HepG2 (cell line): Measurements from ENCODE around the gene GPATCH4. TPM values are rescaled to one million over a fixed set of nuclear protein-coding genes. Genes with fewer than 3 reads are reported as not detected.

ENCODE experiments used
- AFF4 ChIP-seq: sonication (generic); formaldehyde crosslinking; IDR thresholded peaks from 2 replicates; pipeline ENCODE4 v1.4.0; 2020; ENCODE audit warnings: missing genetic modification reagents
- CENPT ChIP-seq: sonication (generic); formaldehyde crosslinking; IDR thresholded peaks from 2 replicates; pipeline ENCODE4 v1.8.0; 2022; ENCODE audit warnings: low read depth, mild to moderate bottlenecking, moderate library complexity, missing genetic modification reagents
- ERF ChIP-seq: IDR thresholded peaks from 2 replicates; pipeline ENCODE4 v1.6.1; 2018; ENCODE audit warnings: missing biosample characterization, missing genetic modification reagents
- GPBP1L1 ChIP-seq: sonication (generic); formaldehyde crosslinking; IDR thresholded peaks from 2 replicates; pipeline ENCODE4 v1.5.0; 2020; ENCODE audit warnings: mild to moderate bottlenecking, missing genetic modification reagents
- HES4 ChIP-seq: sonication (generic); formaldehyde crosslinking; IDR thresholded peaks from 2 replicates; pipeline ENCODE4 v1.9.0; 2021; ENCODE audit warnings: mild to moderate bottlenecking, missing genetic modification reagents, borderline replicate concordance
- KDM1A ChIP-seq: IDR thresholded peaks from 2 replicates; pipeline ENCODE4 v1.6.1; 2016; ENCODE audit warnings: missing compliant biosample characterization
- KMT2A ChIP-seq: sonication (generic); formaldehyde crosslinking; IDR thresholded peaks from 2 replicates; pipeline ENCODE4 v1.4.0; 2020; ENCODE audit warnings: missing genetic modification reagents
- MAFG ChIP-seq: sonication (generic); formaldehyde crosslinking; IDR thresholded peaks from 2 replicates; pipeline ENCODE4 v1.5.1; 2020; ENCODE audit warnings: mild to moderate bottlenecking, missing genetic modification reagents
- NR3C1 ChIP-seq: sonication (generic); formaldehyde crosslinking; IDR thresholded peaks from 2 replicates; pipeline ENCODE4 v1.4.0; 2020; ENCODE audit warnings: missing genetic modification reagents
- PAF1 ChIP-seq: IDR thresholded peaks from 2 replicates; pipeline ENCODE4 v1.6.1; 2016; ENCODE audit warnings: missing genetic modification reagents, missing compliant biosample characterization
- SMC3 ChIP-seq: IDR thresholded peaks from 2 replicates; pipeline ENCODE4 v1.6.1; 2011; ENCODE audit warnings: low read length, improper control_type of control experiment
- SP1 ChIP-seq, 2 experiments: fragments of 450-650 bp in 1 of 2; sonication (generic) in 1 of 2; formaldehyde crosslinking in 1 of 2; IDR thresholded peaks; 2 replicates each; pipeline versions ENCODE4 v1.4.0 to v1.6.1; 2016 to 2020; ENCODE audit warnings: missing genetic modification reagents in 1 of 2
- YEATS4 ChIP-seq: sonication (generic); formaldehyde crosslinking; IDR thresholded peaks from 2 replicates; pipeline ENCODE4 v1.4.0; 2020; ENCODE audit warnings: missing genetic modification reagents, borderline replicate concordance
- ZBTB40 ChIP-seq, 2 experiments: fragments of 450-650 bp in 1 of 2; sonication (generic) in 1 of 2; formaldehyde crosslinking in 1 of 2; IDR thresholded peaks; 2 replicates each; pipeline versions ENCODE4 v1.6.1 to v1.8.0; 2016 to 2022; ENCODE audit warnings: antibody characterized with exemption in 1 of 2, mild to moderate bottlenecking in 1 of 2, missing genetic modification reagents in 1 of 2
- ZNF780A ChIP-seq: sonication (generic); formaldehyde crosslinking; IDR thresholded peaks from 2 replicates; pipeline ENCODE4 v1.8.0; 2022; ENCODE audit warnings: mild to moderate bottlenecking, missing genetic modification reagents, moderate library complexity
- polyA plus RNA-seq, 8 experiments: library from polyadenylated mRNA; depleted of rRNA in 3 of 8; stranded (reverse) in 7 of 8; unstranded in 1 of 8; fragments of >200 nt; fragmentation: Illumina TruSeq in 4 of 8; extraction: Trizol in 4 of 8; gene quantifications; 2 replicates each; pipeline versions ENCODE4 v1.2.1 to v1.2.3, GENCODE V29; 2011 to 2016; ENCODE audit warnings: low read depth in 4 of 8, missing spikeins in 1 of 8, mixed read lengths in 1 of 8; ENCODE audit not compliant: insufficient read depth in 1 of 8
- total RNA-seq, 5 experiments: library from RNA; depleted of rRNA; stranded (reverse); fragments of >200 nt; fragmentation: Illumina TruSeq; extraction: Trizol; gene quantifications; 2 replicates each; pipeline ENCODE4 v1.2.3, GENCODE V29; 2016; ENCODE audit warnings: low read depth in 1 of 5

GPATCH4 gene
- total and polyA plus RNA-seq, 2 of the 13 experiments (the other 11 are each of a cell fraction or from before 2014, with no cell fraction given), result 19.2 to 37.9 TPM

- TF ChIP-seq GPBP1L1 (CRISPR knock-in tag) (no peak), SMC3 (no peak), YEATS4 (CRISPR knock-in tag) (no peak; the same call in 1 of the 2 replicates), PAF1 (no peak), SP1 (IDR thresholded peaks at IDR 0.05) (no peak), SP1 (CRISPR knock-in tag; IDR thresholded peaks at IDR 0.05) (peak; percentile 24; the same call in 1 of the 2 replicates), ZBTB40 (IDR thresholded peaks at IDR 0.05) (peak; percentile 23; the same call in 1 of the 2 replicates), ZBTB40 (CRISPR knock-in tag; IDR thresholded peaks at IDR 0.05) (peak; percentile 36; the same call in 1 of the 2 replicates), ERF (CRISPR knock-in tag) (peak; percentile 70), MAFG (CRISPR knock-in tag) (no peak), CENPT (CRISPR knock-in tag) (0 out of 2 replicates have a peak, but pooled peaks have one; percentile 78), NR3C1 (CRISPR knock-in tag) (no peak), KMT2A (CRISPR knock-in tag) (peak; percentile 68; the same call in 1 of the 2 replicates), KDM1A (CRISPR knock-in tag) (no peak), HES4 (no peak), ZNF780A (CRISPR knock-in tag) (no peak), AFF4 (CRISPR knock-in tag) (no peak)
Measured at GRCh38 chr1:156571919-156572662, 29.2 kb downstream of the GPATCH4 start, which contains the start of gene IQGAP3 (continued).
